Astrocyte (in vitro differentiated cells and primary cell): Measurements from ENCODE around the gene AMFR. TPM values are rescaled to one million over a fixed set of nuclear protein-coding genes. Genes with fewer than 3 reads are reported as not detected.

Experiments used
- DNase-seq: peaks from one replicate; pipeline ENCODE4 v3.0.0-alpha.2; 2010; ENCODE audit warnings: low read depth
- FAIRE-seq: peaks from 2 replicates; lab custom pipeline; 2011; peaks lifted over from hg19 to GRCh38; lab: Jason Lieb, UNC
- H2AFZ ChIP-seq: 2 replicates; pipeline ENCODE4 v1.6.0; 2012; ENCODE audit warnings: low read depth, low read length, inconsistent platforms
- H3K27ac ChIP-seq: 2 replicates; pipeline ENCODE4 v1.5.1; 2011; ENCODE audit warnings: low read depth, low read length, inconsistent platforms
- H3K27me3 ChIP-seq: 2 replicates; pipeline ENCODE4 v1.6.0; 2011; ENCODE audit warnings: low read length, inconsistent platforms; ENCODE audit not compliant: insufficient read depth
- H3K36me3 ChIP-seq: 2 replicates; pipeline ENCODE4 v1.5.1; 2011; ENCODE audit warnings: low read length, inconsistent platforms; ENCODE audit not compliant: insufficient read depth
- H3K4me1 ChIP-seq: 2 replicates; pipeline ENCODE4 v1.5.1; 2011; ENCODE audit warnings: low read length, inconsistent platforms; ENCODE audit not compliant: insufficient read depth
- H3K4me2 ChIP-seq: 2 replicates; pipeline ENCODE4 v1.6.0; 2012; ENCODE audit warnings: low read length, inconsistent platforms
- H3K4me3 ChIP-seq: 2 replicates; pipeline ENCODE4 v1.5.1; 2011; ENCODE audit warnings: low read depth, mild to moderate bottlenecking, low read length, inconsistent platforms; ENCODE audit not compliant: insufficient read depth
- H3K79me2 ChIP-seq: 2 replicates; pipeline ENCODE4 v1.6.0; 2012; ENCODE audit warnings: mild to moderate bottlenecking, low read length, inconsistent platforms; ENCODE audit not compliant: insufficient read depth
- H3K9ac ChIP-seq: 2 replicates; pipeline ENCODE4 v1.6.0; 2012; ENCODE audit warnings: mild to moderate bottlenecking, low read length, inconsistent platforms
- H3K9me3 ChIP-seq: 2 replicates; pipeline ENCODE4 v1.5.1; 2012; ENCODE audit warnings: low read depth, mild to moderate bottlenecking, low read length, inconsistent platforms; ENCODE audit not compliant: insufficient read depth
- H4K20me1 ChIP-seq: 2 replicates; pipeline ENCODE4 v1.6.0; 2012; ENCODE audit warnings: low read length, inconsistent platforms; ENCODE audit not compliant: insufficient read depth
- H3K27ac Mint-ChIP-seq: one replicate; pipeline ENCODE4 v1.8.0; 2021; ENCODE audit warnings: mild to moderate bottlenecking, mixed read lengths; ENCODE audit not compliant: unreplicated experiment
- H3K27me3 Mint-ChIP-seq: one replicate; pipeline ENCODE4 v1.8.0; 2021; ENCODE audit warnings: low read depth, mixed read lengths; ENCODE audit not compliant: unreplicated experiment
- H3K36me3 Mint-ChIP-seq: one replicate; pipeline ENCODE4 v1.8.0; 2021; ENCODE audit warnings: low read depth, mixed read lengths; ENCODE audit not compliant: unreplicated experiment
- H3K4me1 Mint-ChIP-seq: one replicate; pipeline ENCODE4 v1.8.0; 2021; ENCODE audit warnings: low read depth, mixed read lengths; ENCODE audit not compliant: unreplicated experiment
- H3K4me3 Mint-ChIP-seq: one replicate; pipeline ENCODE4 v1.8.0; 2021; ENCODE audit warnings: mild to moderate bottlenecking, moderate library complexity, mixed read lengths; ENCODE audit not compliant: unreplicated experiment
- H3K9me3 Mint-ChIP-seq: one replicate; pipeline ENCODE4 v1.8.0; 2021; ENCODE audit warnings: mild to moderate bottlenecking, mixed read lengths; ENCODE audit not compliant: unreplicated experiment
- EZH2 ChIP-seq: IDR thresholded peaks from 2 replicates; pipeline ENCODE4 v1.6.1; 2012; ENCODE audit warnings: mild to moderate bottlenecking, low read length, inconsistent platforms; ENCODE audit not compliant: insufficient read depth
- total RNA-seq: library from RNA; stranded (reverse); gene quantifications from 2 replicates; pipeline ENCODE4 v1.2.1, GENCODE V29; 2021
- TF ChIP-seq, protein P1 (sequence below): IDR thresholded peaks from 2 replicates; pipeline ENCODE4 v1.5.1; 2011; ENCODE audit warnings: low read depth, mild to moderate bottlenecking, inconsistent platforms, low read length, moderate library complexity; ENCODE audit not compliant: insufficient read depth

Gene AMFR
- total RNA-seq, 1 donor from 2014 or later, result 86.2 TPM

DNA sequence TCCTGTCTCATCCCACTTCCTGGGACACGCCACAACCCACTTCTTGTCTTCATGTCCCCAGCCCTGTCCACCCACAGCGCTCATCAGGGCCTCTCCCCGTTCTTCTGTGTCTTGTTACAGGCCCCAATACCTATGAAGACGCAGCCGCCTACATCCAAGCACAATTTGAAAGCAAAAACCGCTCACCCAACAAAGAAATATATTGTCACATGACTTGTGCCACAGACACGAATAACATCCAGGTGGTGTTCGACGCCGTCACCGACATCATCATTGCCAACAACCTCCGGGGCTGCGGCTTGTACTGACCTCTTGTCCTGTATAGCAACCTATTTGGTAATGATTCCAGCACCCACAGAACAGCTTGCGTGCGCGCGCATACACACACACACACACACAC, 70.6 kb downstream of the AMFR start:
- TF ChIP-seq, protein P1, sequence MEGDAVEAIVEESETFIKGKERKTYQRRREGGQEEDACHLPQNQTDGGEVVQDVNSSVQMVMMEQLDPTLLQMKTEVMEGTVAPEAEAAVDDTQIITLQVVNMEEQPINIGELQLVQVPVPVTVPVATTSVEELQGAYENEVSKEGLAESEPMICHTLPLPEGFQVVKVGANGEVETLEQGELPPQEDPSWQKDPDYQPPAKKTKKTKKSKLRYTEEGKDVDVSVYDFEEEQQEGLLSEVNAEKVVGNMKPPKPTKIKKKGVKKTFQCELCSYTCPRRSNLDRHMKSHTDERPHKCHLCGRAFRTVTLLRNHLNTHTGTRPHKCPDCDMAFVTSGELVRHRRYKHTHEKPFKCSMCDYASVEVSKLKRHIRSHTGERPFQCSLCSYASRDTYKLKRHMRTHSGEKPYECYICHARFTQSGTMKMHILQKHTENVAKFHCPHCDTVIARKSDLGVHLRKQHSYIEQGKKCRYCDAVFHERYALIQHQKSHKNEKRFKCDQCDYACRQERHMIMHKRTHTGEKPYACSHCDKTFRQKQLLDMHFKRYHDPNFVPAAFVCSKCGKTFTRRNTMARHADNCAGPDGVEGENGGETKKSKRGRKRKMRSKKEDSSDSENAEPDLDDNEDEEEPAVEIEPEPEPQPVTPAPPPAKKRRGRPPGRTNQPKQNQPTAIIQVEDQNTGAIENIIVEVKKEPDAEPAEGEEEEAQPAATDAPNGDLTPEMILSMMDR, result no peak
- no peak for TF ChIP-seq EZH2
- H3K27me3 ChIP-seq, result no peaks in the 10 kb centered on the region
- Mint-ChIP-seq H3K27me3 (peaks cover 15% of the 10 kb centered on the region), H3K27ac (no peak overlapping the region), H3K4me3 (no peak overlapping the region), H3K4me1 (peaks cover 9% of the 10 kb centered on the region), H3K36me3 (no peaks in the 10 kb centered on the region), H3K9me3 (no peaks in the 10 kb centered on the region)
- H4K20me1 ChIP-seq, result no peaks in the 10 kb centered on the region
- FAIRE-seq (no peak), DNase-seq (no peak)
- H3K27ac ChIP-seq, result no peak overlapping the region
- H3K4me2 ChIP-seq, result no peak overlapping the region
- no peaks in the 10 kb centered on the region for H3K79me2 ChIP-seq
- H3K36me3 ChIP-seq, result no peaks in the 10 kb centered on the region
- no peaks in the 10 kb centered on the region for H3K9me3 ChIP-seq
- no peak overlapping the region for H2AFZ ChIP-seq
- H3K9ac ChIP-seq, result no peak overlapping the region
- no peak overlapping the region for H3K4me3 ChIP-seq
- peaks cover 22% of the 10 kb centered on the region for H3K4me1 ChIP-seq

GRCh38 chr16:56354016-56354415, 71.3 kb downstream of the AMFR start:
- no peak overlapping the region for H3K4me2 ChIP-seq
- no peak for DNase-seq
- FAIRE-seq, result no peak
- peaks cover 20% of the 10 kb centered on the region for H3K27me3 Mint-ChIP-seq
- no peak overlapping the region for H3K27ac Mint-ChIP-seq
- H3K27me3 ChIP-seq, result no peaks in the 10 kb centered on the region
- H3K9ac ChIP-seq, result no peak overlapping the region
- H3K27ac ChIP-seq, result no peak overlapping the region
- H3K4me1 ChIP-seq, result peaks cover 22% of the 10 kb centered on the region
- H3K4me1 Mint-ChIP-seq, result peaks cover 9% of the 10 kb centered on the region
- TF ChIP-seq, protein P1, result no peak
- TF ChIP-seq EZH2, result no peak
- no peak overlapping the region for H2AFZ ChIP-seq
- no peaks in the 10 kb centered on the region for H4K20me1 ChIP-seq
- H3K36me3 Mint-ChIP-seq, result no peaks in the 10 kb centered on the region
- H3K36me3 ChIP-seq, result no peaks in the 10 kb centered on the region
- no peaks in the 10 kb centered on the region for H3K9me3 Mint-ChIP-seq
- no peak overlapping the region for H3K4me3 Mint-ChIP-seq
- H3K79me2 ChIP-seq, result no peaks in the 10 kb centered on the region
- no peak overlapping the region for H3K4me3 ChIP-seq
- no peaks in the 10 kb centered on the region for H3K9me3 ChIP-seq

- no peak for TF ChIP-seq EZH2
- TF ChIP-seq, protein P1, result no peak
- no peak overlapping the region for H3K4me3 ChIP-seq
- no peaks in the 10 kb centered on the region for H4K20me1 ChIP-seq
- Mint-ChIP-seq H3K27ac (no peak overlapping the region), H3K4me1 (peaks cover 9% of the 10 kb centered on the region), H3K27me3 (peaks cover 20% of the 10 kb centered on the region), H3K4me3 (no peak overlapping the region), H3K9me3 (no peaks in the 10 kb centered on the region), H3K36me3 (no peaks in the 10 kb centered on the region)
- no peaks in the 10 kb centered on the region for H3K9me3 ChIP-seq
- no peak for DNase-seq
- no peak overlapping the region for H3K9ac ChIP-seq
- H3K27ac ChIP-seq, result no peak overlapping the region
- no peak for FAIRE-seq
- no peak overlapping the region for H3K4me2 ChIP-seq
- no peaks in the 10 kb centered on the region for H3K36me3 ChIP-seq
- H3K4me1 ChIP-seq, result peaks cover 22% of the 10 kb centered on the region
- no peaks in the 10 kb centered on the region for H3K79me2 ChIP-seq
- H2AFZ ChIP-seq, result no peak overlapping the region
- H3K27me3 ChIP-seq, result no peaks in the 10 kb centered on the region
These were observed 72.1 kb downstream of the AMFR start for GRCh38 chr16:56353054-56353921.
